GM13976 (cell line): ENCODE measurements around the gene SLC25A3.

ENCODE experiments used
- DNase-seq: peaks from one replicate; pipeline ENCODE4 v3.0.0; 2012; ENCODE audit warnings: low spot score
- CTCF ChIP-seq: IDR thresholded peaks from 2 replicates; pipeline ENCODE4 v1.5.1; 2012; ENCODE audit warnings: borderline replicate concordance, mild to moderate bottlenecking; ENCODE audit not compliant: insufficient read depth; ENCODE audit errors: extremely low read depth, missing control alignments, control extremely low read depth
- in situ Hi-C: fragments of 300-500 bp; cut with MboI; formaldehyde crosslinking; loops from one replicate; pipeline ENCODE4 v1.12.0; 2022; ENCODE audit warnings: low sequenced_read_pairs, mixed read lengths, inconsistent platforms; ENCODE audit not compliant: unreplicated experiment

SLC25A3 gene

GRCh38 chr12:98579347-98579746 is 14.1 kb upstream of the SLC25A3 start:
- no peak for TF ChIP-seq CTCF
- DNase-seq = no peak
- in situ Hi-C loops = no loop called here

DNA sequence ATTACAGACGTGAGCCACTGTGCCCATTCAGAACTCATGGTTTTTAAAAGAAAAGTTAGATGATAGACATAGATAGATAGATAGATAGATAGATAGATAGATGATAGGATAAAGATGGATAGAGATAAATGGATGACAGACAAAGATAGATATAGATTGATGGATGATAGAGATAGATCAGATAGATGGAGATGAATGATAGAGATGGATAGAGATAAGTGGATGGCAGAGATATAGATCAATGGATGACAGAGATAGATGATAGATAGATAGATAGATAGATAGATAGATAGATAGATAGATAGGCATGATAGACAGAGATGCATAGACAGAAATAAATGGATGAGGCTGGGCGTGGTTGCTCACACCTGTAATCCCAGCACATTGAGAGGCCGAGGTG is 13.7 kb upstream of the SLC25A3 start:
- in situ Hi-C loops = no loop called here
- TF ChIP-seq CTCF = no peak
- DNase-seq = no peak

GRCh38 chr12:98580695-98581094 is 12.8 kb upstream of the SLC25A3 start:
- TF ChIP-seq CTCF = no peak
- no peak for DNase-seq
- in situ Hi-C loops = no loop called here

GRCh38 chr12:98581101-98581500 is 12.4 kb upstream of the SLC25A3 start:
- in situ Hi-C loops = no loop called here
- no peak for TF ChIP-seq CTCF
- no peak for DNase-seq

DNA sequence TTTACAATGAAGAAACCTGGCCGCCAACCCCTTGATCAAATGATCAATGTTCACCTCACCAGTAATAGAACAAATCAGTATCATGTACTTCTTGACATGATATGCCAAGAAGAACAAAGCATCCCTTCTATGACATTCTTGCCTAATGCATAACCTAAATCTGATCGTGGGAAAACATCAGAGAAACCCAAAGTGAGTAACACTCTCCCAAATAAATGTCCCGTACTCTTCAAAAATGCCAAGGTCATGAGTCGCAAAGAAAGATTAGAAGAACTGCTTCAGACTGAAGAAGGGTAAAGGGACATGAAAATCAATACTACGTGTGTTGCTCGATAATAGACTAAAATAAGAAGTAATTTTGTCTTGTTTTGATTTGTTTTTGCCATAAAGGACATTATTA is 11.4 kb upstream of the SLC25A3 start:
- in situ Hi-C loops = no loop called here
- DNase-seq = no peak
- TF ChIP-seq CTCF = no peak

GRCh38 chr12:98587084-98587483 is 6.4 kb upstream of the SLC25A3 start:
- no peak for TF ChIP-seq CTCF
- in situ Hi-C loops = no loop called here
- no peak for DNase-seq

DNA sequence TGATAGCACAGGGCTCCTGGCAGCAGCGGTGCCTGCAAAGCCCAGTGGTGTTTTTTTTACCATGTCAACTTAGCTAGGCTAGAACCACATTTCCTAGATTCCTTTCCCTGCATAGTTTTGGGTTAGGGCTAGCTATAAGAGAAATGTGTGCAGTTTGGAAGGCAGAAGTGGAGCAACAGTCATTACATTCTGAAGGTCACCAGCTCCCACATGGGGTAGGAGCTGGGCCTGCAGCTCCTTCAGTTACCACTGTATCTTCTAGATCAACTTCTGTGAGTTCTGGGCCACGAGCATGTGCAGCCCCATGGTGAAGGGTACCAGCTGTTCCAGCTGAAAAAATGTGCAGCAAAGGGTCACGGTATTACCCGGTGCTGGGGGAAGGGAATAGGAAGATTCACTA is 2.3 kb upstream of the SLC25A3 start:
- in situ Hi-C loops = no loop called here
- DNase-seq = no peak
- TF ChIP-seq CTCF = no peak
